Thyroid gland (tissue), 4 donors: Measurements from ENCODE around the gene LIN37.

Source experiments
- CTCF ChIP-seq, 6 experiments: fragments of 200-600 bp in 3 of 6; fragments of 450-650 bp in 3 of 6; sonication (generic) in 3 of 6; IDR thresholded peaks; one replicate each; pipeline ENCODE4 v1.5.1; 2016 to 2019; ENCODE audit warnings: antibody characterized with exemption in 6 of 6, mild to moderate bottlenecking in 2 of 6, inconsistent platforms in 1 of 6, moderate library complexity in 1 of 6
- POLR2A ChIP-seq, 2 donors: fragments of 450-650 bp; IDR thresholded peaks; one replicate each; pipeline ENCODE4 v1.6.1; 2017; ENCODE audit warnings: antibody characterized with exemption in 2 of 2, mild to moderate bottlenecking in 2 of 2, moderate library complexity in 1 of 2

GRCh38 chr19:35786299-35787160 lies 38.2 kb downstream of the LIN37 start:
- TF ChIP-seq CTCF (IDR thresholded peaks at IDR 0.05) (no peak), POLR2A (IDR thresholded peaks at IDR 0.05) (no peak)
